HG03432 (cell line): Measurements from ENCODE around the gene PCDH7.

Experiments used
- ATAC-seq: cut with Tn5 transposase; IDR thresholded peaks from one replicate; pipeline ENCODE4 v1.9.1; 2021; ENCODE audit warnings: mild to moderate bottlenecking, moderate library complexity; ENCODE audit not compliant: unreplicated experiment

PCDH7 gene

DNA sequence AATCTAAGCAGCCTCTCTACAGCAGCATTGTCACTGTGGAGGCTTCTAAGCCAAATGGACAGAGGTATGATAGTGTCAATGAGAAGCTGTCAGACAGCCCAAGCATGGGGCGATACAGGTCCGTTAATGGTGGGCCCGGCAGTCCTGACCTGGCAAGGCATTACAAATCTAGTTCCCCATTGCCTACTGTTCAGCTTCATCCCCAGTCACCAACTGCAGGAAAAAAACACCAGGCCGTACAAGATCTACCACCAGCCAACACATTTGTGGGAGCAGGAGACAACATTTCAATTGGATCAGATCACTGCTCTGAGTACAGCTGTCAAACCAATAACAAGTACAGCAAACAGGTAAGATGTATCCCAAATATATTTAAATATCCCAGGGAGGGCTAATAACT lies 4.1 kb downstream of the PCDH7 start:
- no peak for ATAC-seq

- no peak for ATAC-seq
Observed at GRCh38 chr4:30725562-30725961, 5.4 kb downstream of the PCDH7 start.

DNA sequence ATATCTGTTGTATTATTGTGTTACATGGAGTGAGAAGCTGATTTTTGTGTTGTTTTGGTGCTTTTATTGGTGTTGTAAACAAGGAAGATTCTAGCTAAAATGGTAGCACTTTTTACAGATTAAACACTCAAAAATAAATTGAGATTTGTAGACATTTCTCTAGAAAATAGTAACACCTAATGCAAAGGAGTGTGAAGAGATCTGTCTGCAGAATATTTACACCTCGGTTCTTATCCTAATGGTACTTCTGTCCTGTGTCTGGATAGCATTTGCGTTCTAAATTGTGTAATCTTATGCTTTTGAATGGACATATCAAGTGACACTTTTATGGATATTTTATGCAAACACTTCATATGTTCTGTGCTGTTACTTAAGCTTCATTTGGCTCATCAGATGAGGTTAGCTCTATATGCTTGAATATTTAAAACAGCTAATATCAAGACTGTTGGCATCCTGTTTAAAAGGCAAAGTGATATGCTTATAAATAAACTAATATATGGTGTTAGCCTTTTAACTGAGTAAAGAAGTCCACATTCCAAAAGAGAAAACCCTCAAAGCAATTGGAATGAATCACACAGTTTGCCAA lies 6.0 kb downstream of the PCDH7 start:
- ATAC-seq = no peak

- ATAC-seq = no peak
Observed at GRCh38 chr4:30727409-30727808, 7.2 kb downstream of the PCDH7 start.

- no peak for ATAC-seq
Observed at GRCh38 chr4:30728311-30728710, 8.1 kb downstream of the PCDH7 start.

- ATAC-seq = no peak
Observed at GRCh38 chr4:30743897-30744296, 23.7 kb downstream of the PCDH7 start.

DNA sequence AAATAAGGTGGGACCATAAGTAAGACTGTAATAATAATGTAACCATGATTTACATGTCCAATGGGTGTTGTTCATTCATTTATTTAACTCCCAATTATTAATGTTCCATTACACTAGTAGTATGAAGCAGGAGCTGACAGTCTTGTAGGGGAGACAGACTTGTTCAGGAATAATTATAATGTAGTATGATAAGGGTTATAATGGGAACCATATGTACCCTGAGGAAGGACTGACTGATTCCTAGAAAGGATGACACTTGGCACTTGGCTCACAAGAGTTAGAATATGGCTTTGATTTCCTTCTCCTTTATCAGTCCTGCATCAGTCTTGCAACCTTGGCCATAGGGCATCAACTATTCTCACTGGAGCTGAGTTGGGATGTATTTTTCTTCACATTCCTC lies 24.2 kb downstream of the PCDH7 start:
- no peak for ATAC-seq

- no peak for ATAC-seq
Observed at GRCh38 chr4:30744957-30745640, 24.9 kb downstream of the PCDH7 start.

DNA sequence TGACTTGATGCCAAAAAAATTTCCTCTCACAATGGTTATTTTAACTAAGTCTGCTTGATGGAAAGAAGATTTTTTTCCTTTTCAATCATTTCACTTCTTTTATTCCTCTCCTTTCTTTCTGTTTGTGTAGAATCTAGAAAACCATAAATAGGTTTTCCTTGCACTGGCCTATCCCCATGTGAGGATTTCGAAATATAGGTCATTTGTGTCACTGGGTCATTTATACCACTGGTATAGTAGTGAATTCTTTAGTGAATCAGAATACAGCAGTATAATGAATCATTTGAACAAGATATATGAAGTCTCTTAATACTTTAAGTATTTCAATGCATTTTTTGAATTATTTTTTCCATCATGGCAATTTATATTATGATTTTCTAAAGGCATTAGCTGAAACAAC lies 26.6 kb downstream of the PCDH7 start:
- ATAC-seq = no peak

DNA sequence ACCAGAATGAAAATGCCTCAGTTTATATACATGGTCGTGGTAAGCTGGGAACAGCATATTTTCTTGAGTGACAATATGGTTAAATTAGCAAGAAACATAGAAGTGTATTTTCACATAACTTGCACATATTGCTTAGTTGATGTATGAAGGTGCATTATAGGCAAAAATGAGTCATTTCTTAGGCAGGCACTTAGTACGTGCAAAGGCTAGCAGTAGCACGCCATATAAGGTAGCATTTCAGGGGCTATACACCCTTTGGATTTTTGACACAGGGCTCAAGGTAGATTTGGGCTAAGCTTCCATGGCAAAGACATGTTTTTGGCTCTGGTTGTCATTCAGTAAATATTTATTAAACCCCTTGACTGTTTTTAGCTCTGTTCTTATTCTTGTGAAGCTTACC lies 33.1 kb downstream of the PCDH7 start:
- no peak for ATAC-seq

GRCh38 chr4:30754021-30754420 lies 33.9 kb downstream of the PCDH7 start:
- no peak for ATAC-seq

GRCh38 chr4:30755346-30755745 lies 35.2 kb downstream of the PCDH7 start:
- no peak for ATAC-seq

GRCh38 chr4:30756553-30756952 lies 36.4 kb downstream of the PCDH7 start:
- no peak for ATAC-seq

GRCh38 chr4:30757357-30757756 lies 37.2 kb downstream of the PCDH7 start:
- ATAC-seq = no peak

DNA sequence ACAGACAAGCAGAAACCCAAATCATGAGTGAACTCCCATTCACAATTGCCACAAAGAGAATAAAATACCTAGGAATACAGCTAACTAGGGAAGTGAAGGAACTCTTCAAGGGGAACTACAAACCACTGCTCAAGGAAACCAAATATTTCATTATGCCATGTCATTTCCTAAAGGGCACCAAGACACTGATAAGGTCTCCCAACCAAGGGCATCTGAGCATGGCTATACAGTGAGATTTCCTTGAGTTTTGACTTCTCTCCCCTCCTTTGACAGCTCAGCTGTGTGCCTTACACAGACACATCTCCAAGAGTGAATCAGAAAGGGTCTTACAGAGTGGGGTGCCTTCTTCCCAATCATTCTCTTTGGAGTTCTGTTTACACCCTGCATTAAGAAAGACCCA lies 40.4 kb downstream of the PCDH7 start:
- ATAC-seq = no peak

- ATAC-seq = no peak
Observed at GRCh38 chr4:30763321-30763727, 43.2 kb downstream of the PCDH7 start.

- no peak for ATAC-seq
Observed at GRCh38 chr4:30765022-30765421, 44.9 kb downstream of the PCDH7 start.

- no peak for ATAC-seq
Observed at GRCh38 chr4:30767147-30767845, 47.1 kb downstream of the PCDH7 start.

DNA sequence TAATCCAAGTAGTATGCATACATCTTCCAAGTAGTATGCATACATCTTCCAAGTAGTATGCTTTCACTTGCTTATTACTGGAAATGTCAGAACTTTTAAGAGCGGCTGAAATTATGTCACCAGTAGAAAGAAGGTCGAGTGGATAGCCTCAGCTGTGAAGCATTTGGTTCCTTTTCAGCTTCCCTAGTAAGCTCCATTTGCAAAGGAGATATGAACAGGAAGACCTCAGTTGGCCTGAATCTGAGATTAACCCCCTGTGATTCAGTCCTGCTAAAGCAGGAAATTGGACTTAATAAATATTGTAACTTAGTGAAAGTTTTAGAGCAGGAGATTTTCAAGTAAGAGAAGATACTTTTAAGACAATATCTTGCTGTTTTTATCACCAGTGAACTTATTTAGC lies 48.1 kb downstream of the PCDH7 start:
- no peak for ATAC-seq

DNA sequence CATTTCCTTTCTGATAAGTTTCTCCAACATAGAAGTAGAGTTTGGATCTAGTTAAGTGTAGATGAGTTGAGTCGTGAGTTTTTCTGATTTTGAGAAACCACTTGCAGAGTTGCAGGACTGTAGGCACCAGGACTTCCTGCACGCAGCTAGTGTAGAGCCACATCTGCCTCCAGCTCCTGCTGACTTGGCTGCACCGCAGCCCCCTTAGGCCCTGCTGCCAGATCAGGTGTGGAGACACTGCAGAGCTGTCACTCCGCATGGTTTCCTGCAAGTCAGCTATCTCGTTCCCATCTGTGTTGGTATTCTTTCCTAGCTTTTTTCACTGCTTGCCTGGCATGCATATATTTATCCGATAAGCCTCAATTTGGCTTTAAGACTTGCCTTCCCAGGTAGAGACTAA lies 48.9 kb downstream of the PCDH7 start:
- no peak for ATAC-seq

GRCh38 chr4:30770049-30770549 lies 49.9 kb downstream of the PCDH7 start:
- ATAC-seq = no peak

- no peak for ATAC-seq
Observed at GRCh38 chr4:30770812-30771211, 50.6 kb downstream of the PCDH7 start.
